HepG2 (cell line): ENCODE data around the gene C1QTNF1. TPM values are rescaled to one million over a fixed set of nuclear protein-coding genes. Genes with fewer than 3 reads are reported as not detected.

ENCODE experiments used
- ATAC-seq: fragments of 200-7000 bp; cut with Tn5 transposase; 3 replicates; pipeline ENCODE4 v1.9.1; 2020; ENCODE audit warnings: mild to moderate bottlenecking, moderate library complexity
- BruUV-seq: library from RNA; stranded (reverse); fragments of 400-500 nt; replicated peaks from 2 replicates; lab custom pipeline; 2021; lab: Mats Ljungman, UMichigan
- CTCF ChIA-PET: fragments of 300-600 bp; formaldehyde crosslinking; extraction: SDS; loops from one replicate; lab custom pipeline; 2021; ENCODE audit warnings: low total read pairs, inconsistent platforms, low intra/inter-chr PET ratio; lab: Yijun Ruan, JAX
- POLR2A ChIA-PET: fragments of 350-600 bp; sonication (Branson Sonifier 250); formaldehyde crosslinking; loops from one replicate; lab custom pipeline; 2020; ENCODE audit warnings: antibody characterized with exemption, inconsistent platforms; lab: Yijun Ruan, JAX
- DNase-seq: peaks from one replicate; pipeline ENCODE4 v3.0.0-alpha.2; 2015; ENCODE audit warnings: low spot score
- FAIRE-seq: peaks from 3 replicates; lab custom pipeline; 2011; peaks lifted over from hg19 to GRCh38; lab: Jason Lieb, UNC
- H2AFZ ChIP-seq: one replicate; pipeline ENCODE4 v1.6.1; 2011; ENCODE audit warnings: low read length, inconsistent platforms
- H3K27ac ChIP-seq: fragments of 300-600 bp; 3 replicates; pipeline ENCODE4 v1.8.0; 2011; ENCODE audit warnings: mixed run types, mild to moderate bottlenecking, mixed read lengths, low read length, inconsistent platforms; ENCODE audit not compliant: insufficient read depth; ENCODE audit errors: extremely low read length
- H3K27me3 ChIP-seq, 2 experiments: fragments of 200-600 bp in 1 of 2; 2 replicates in 1 of 2; 3 replicates in 1 of 2; pipeline versions ENCODE4 v1.6.0 to v1.8.0; 2011; ENCODE audit warnings: low read length in 2 of 2, mild to moderate bottlenecking in 2 of 2, moderate library complexity in 2 of 2, inconsistent platforms in 1 of 2; ENCODE audit not compliant: insufficient read depth in 2 of 2, control insufficient read depth in 1 of 2
- H3K36me3 ChIP-seq, 2 experiments: fragments of 200-600 bp in 1 of 2; replicated peaks in 1 of 2; 2 replicates in 1 of 2; 3 replicates in 1 of 2; pipeline versions ENCODE4 v1.5.1 to v1.8.0; 2011; ENCODE audit warnings: low read length in 2 of 2, inconsistent platforms in 1 of 2; ENCODE audit not compliant: insufficient read depth in 2 of 2, control insufficient read depth in 1 of 2
- H3K4me1 ChIP-seq: 2 replicates; pipeline ENCODE4 v1.5.1; 2012; ENCODE audit warnings: low read length, inconsistent platforms; ENCODE audit not compliant: insufficient read depth
- H3K4me2 ChIP-seq: 2 replicates; pipeline ENCODE4 v1.6.0; 2011; ENCODE audit warnings: low read depth, low read length, inconsistent platforms
- H3K4me3 ChIP-seq, 3 experiments: fragments of 200-600 bp in 1 of 3; sonication (generic), shearing (Covaris generic) in 1 of 3; replicated peaks in 1 of 3; 2 replicates each; pipeline ENCODE4 v1.5.1; 2011 to 2016; ENCODE audit warnings: low read length in 3 of 3, inconsistent platforms in 2 of 3, low read depth in 2 of 3, mild to moderate bottlenecking in 2 of 3, control low read depth in 1 of 3, mixed read lengths in 1 of 3; ENCODE audit not compliant: insufficient read depth in 1 of 3
- H3K79me2 ChIP-seq: one replicate; pipeline ENCODE4 v1.6.1; 2011; ENCODE audit warnings: low read length, inconsistent platforms; ENCODE audit not compliant: insufficient read depth
- H3K9ac ChIP-seq: 2 replicates; pipeline ENCODE4 v1.6.0; 2011; ENCODE audit warnings: mild to moderate bottlenecking, low read depth, low read length, inconsistent platforms; ENCODE audit not compliant: insufficient read depth
- H3K9me3 ChIP-seq: 2 replicates; pipeline ENCODE4 v1.5.1; 2012; ENCODE audit warnings: mild to moderate bottlenecking, low read length
- H4K20me1 ChIP-seq: 2 replicates; pipeline ENCODE4 v1.6.0; 2011; ENCODE audit warnings: inconsistent platforms, mild to moderate bottlenecking, low read length, moderate library complexity; ENCODE audit not compliant: insufficient read depth
- HMG20A ChIP-seq: IDR thresholded peaks from 2 replicates; pipeline ENCODE4 v1.6.1; 2016; ENCODE audit warnings: borderline replicate concordance
- HOXA7 ChIP-seq: sonication (generic); formaldehyde crosslinking; IDR thresholded peaks from 2 replicates; pipeline ENCODE4 v1.8.1; 2022; ENCODE audit warnings: mild to moderate bottlenecking, missing genetic modification reagents, moderate library complexity
- MAZ ChIP-seq, 2 experiments: sonication (generic) in 1 of 2; formaldehyde crosslinking in 1 of 2; IDR thresholded peaks; 2 replicates each; pipeline versions ENCODE4 v1.5.0 to v1.6.1; 2012 to 2020; ENCODE audit warnings: low read depth in 2 of 2, mild to moderate bottlenecking in 2 of 2, borderline replicate concordance in 1 of 2, improper control_type of control experiment in 1 of 2, low read length in 1 of 2, missing genetic modification reagents in 1 of 2, moderate library complexity in 1 of 2
- NCOA5 ChIP-seq: sonication (generic); formaldehyde crosslinking; IDR thresholded peaks from 2 replicates; pipeline ENCODE4 v1.4.0; 2020; ENCODE audit warnings: missing genetic modification reagents
- PAX8 ChIP-seq: sonication (generic); formaldehyde crosslinking; IDR thresholded peaks from 2 replicates; pipeline ENCODE4 v1.8.0; 2022; ENCODE audit warnings: mild to moderate bottlenecking, missing genetic modification reagents, borderline replicate concordance
- RCOR2 ChIP-seq: IDR thresholded peaks from 2 replicates; pipeline ENCODE4 v1.6.1; 2016; ENCODE audit warnings: missing biosample characterization, missing genetic modification reagents
- TAF15 ChIP-seq: fragments of 200-400 bp; formaldehyde crosslinking; IDR thresholded peaks from one replicate; pipeline ENCODE4 v1.6.1; 2018; ENCODE audit warnings: mild to moderate bottlenecking, low read depth, low read length; ENCODE audit not compliant: poor library complexity, severe bottlenecking
- ZC3H4 ChIP-seq: sonication (generic); formaldehyde crosslinking; IDR thresholded peaks from 2 replicates; pipeline ENCODE4 v1.4.0; 2020; ENCODE audit warnings: missing genetic modification reagents, borderline replicate concordance
- ZKSCAN5 ChIP-seq: sonication (generic); formaldehyde crosslinking; IDR thresholded peaks from 2 replicates; pipeline ENCODE4 v1.5.1; 2020; ENCODE audit warnings: mild to moderate bottlenecking, missing genetic modification reagents
- ZNF296 ChIP-seq: sonication (generic); formaldehyde crosslinking; conservative IDR thresholded peaks from 2 replicates; pipeline ENCODE4 v1.5.0; 2020; ENCODE audit warnings: mild to moderate bottlenecking, missing genetic modification reagents
- ZNF34 ChIP-seq: sonication (generic); formaldehyde crosslinking; IDR thresholded peaks from 2 replicates; pipeline ENCODE4 v1.4.0; 2020; ENCODE audit warnings: mild to moderate bottlenecking, missing genetic modification reagents, borderline replicate concordance
- ZNF552 ChIP-seq: sonication (generic); formaldehyde crosslinking; IDR thresholded peaks from 2 replicates; pipeline ENCODE4 v1.9.0; 2022; ENCODE audit warnings: missing genetic modification reagents, mild to moderate bottlenecking, borderline replicate concordance
- ZNF678 ChIP-seq: sonication (generic); formaldehyde crosslinking; IDR thresholded peaks from 2 replicates; pipeline ENCODE4 v1.4.0; 2020; ENCODE audit warnings: mild to moderate bottlenecking, missing genetic modification reagents
- ZNF724P ChIP-seq: sonication (generic); formaldehyde crosslinking; IDR thresholded peaks from 2 replicates; pipeline ENCODE4 v1.8.0; 2022; ENCODE audit warnings: missing genetic modification reagents, borderline replicate concordance
- ZNF816 ChIP-seq: sonication (generic); formaldehyde crosslinking; IDR thresholded peaks from 2 replicates; pipeline ENCODE4 v1.8.0; 2022; ENCODE audit warnings: missing genetic modification reagents, mild to moderate bottlenecking, borderline replicate concordance
- ZSCAN30 ChIP-seq: sonication (generic); formaldehyde crosslinking; IDR thresholded peaks from 2 replicates; pipeline ENCODE4 v1.5.0; 2020; ENCODE audit warnings: mild to moderate bottlenecking, missing genetic modification reagents
- WGBS: methylation state at CpG from one replicate; pipeline ENCODE4 v1.1.6; 2017; ENCODE audit warnings: low lambda C conversion rate; 5-methylcytosine and 5-hydroxymethylcytosine counted together
- in situ Hi-C: cut with HindIII; loops from 2 replicates; pipeline ENCODE4 v1.10.0; 2017; ENCODE audit warnings: low pct_unique_long_range_greater_than_20kb; ENCODE audit not compliant: extremely low pct_ligation_motif_present
- intact Hi-C: fragments of 100-400 bp; cut with micrococcal nuclease; formaldehyde crosslinking; loops from one replicate; pipeline ENCODE4 v1.10.0; 2022; ENCODE audit not compliant: unreplicated experiment
- polyA plus RNA-seq, 8 experiments: library from polyadenylated mRNA; depleted of rRNA in 3 of 8; stranded (reverse) in 7 of 8; unstranded in 1 of 8; fragments of >200 nt; fragmentation: Illumina TruSeq in 4 of 8; extraction: Trizol in 4 of 8; gene quantifications; 2 replicates each; pipeline versions ENCODE4 v1.2.1 to v1.2.3, GENCODE V29; 2011 to 2016; ENCODE audit warnings: low read depth in 4 of 8, missing spikeins in 1 of 8, mixed read lengths in 1 of 8; ENCODE audit not compliant: insufficient read depth in 1 of 8
- total RNA-seq, 5 experiments: library from RNA; depleted of rRNA; stranded (reverse); fragments of >200 nt; fragmentation: Illumina TruSeq; extraction: Trizol; gene quantifications; 2 replicates each; pipeline ENCODE4 v1.2.3, GENCODE V29; 2016; ENCODE audit warnings: low read depth in 1 of 5
- TF ChIP-seq, protein P1 (sequence below): sonication (generic); formaldehyde crosslinking; IDR thresholded peaks from 2 replicates; pipeline ENCODE4 v1.4.0; 2020; ENCODE audit warnings: missing genetic modification reagents
- TF ChIP-seq, protein P2 (sequence below): sonication (generic); formaldehyde crosslinking; IDR thresholded peaks from 2 replicates; pipeline ENCODE4 v1.5.0; 2020; ENCODE audit warnings: missing genetic modification reagents
- TF ChIP-seq, protein P3 (sequence below): sonication (generic); formaldehyde crosslinking; IDR thresholded peaks from 2 replicates; pipeline ENCODE4 v1.4.0; 2020; ENCODE audit warnings: mild to moderate bottlenecking, missing genetic modification reagents, borderline replicate concordance

Gene C1QTNF1
- total and polyA plus RNA-seq, 2 of the 13 experiments (the other 11 are each of a cell fraction or from before 2014, with no cell fraction given), result 0.18 to 0.86 TPM

DNA sequence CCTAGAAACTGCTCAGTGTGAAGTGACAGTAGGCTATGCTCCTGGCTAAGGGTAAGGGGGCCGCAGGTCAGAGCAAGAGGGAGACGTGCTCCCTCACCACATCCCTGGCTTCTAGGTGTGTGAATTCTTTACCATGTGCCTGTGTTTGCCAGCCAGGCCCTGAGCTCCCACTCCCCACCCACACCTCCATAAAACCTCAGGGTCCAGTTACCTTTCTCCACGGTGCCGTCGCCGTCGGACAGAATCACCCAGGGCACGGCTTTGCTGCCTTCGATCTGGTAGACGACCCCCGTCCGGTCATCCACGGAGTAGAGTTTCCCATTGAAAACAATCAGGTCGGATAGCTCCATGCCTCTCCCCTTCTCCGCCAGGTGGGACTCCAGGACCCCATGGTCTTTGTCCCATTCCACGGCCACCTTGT lies 27.2 kb upstream of the C1QTNF1 start (continued):
- TF ChIP-seq, protein P1, sequence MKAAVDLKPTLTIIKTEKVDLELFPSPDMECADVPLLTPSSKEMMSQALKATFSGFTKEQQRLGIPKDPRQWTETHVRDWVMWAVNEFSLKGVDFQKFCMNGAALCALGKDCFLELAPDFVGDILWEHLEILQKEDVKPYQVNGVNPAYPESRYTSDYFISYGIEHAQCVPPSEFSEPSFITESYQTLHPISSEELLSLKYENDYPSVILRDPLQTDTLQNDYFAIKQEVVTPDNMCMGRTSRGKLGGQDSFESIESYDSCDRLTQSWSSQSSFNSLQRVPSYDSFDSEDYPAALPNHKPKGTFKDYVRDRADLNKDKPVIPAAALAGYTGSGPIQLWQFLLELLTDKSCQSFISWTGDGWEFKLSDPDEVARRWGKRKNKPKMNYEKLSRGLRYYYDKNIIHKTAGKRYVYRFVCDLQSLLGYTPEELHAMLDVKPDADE (CRISPR knock-in tag), result no peak
- TF ChIP-seq MAZ (IDR thresholded peaks at IDR 0.05; ENCODE audit: borderline replicate concordance, low read depth, low read length) (no peak), MAZ (CRISPR knock-in tag; IDR thresholded peaks at IDR 0.05; ENCODE audit: low read depth) (no peak), ZNF34 (CRISPR knock-in tag) (no peak), ZNF296 (CRISPR knock-in tag) (no peak)

DNA sequence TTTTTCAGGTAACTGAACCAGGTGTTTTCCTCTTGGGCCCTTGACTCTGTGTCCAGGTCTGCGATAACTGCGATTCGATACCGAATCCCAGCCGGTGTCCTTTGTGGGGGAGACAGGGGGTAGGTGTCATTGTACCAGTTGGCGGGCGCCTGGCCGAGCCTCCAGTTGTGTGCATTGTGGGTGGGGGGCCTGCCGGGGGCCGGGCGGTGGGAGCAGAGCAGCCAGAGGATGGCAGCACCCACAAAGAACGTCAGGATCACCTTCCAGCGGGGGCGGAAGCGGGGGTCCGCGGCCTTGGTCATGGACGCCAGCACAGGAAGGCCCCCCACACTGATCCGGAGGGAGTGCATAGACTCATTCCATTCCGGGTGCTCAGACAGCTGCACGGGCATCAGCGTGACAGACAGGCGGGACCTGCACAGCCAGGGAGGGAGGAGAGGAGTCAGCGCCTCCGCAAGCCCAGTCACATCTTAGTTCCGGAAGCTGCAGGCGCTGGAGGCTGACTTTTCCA lies 26.7 kb upstream of the C1QTNF1 start:
- in situ Hi-C loops, result no loop called here
- CTCF ChIA-PET, result no interaction called here
- no peak overlapping the region for H2AFZ ChIP-seq
- H4K20me1 ChIP-seq, result no peaks in the 10 kb centered on the region; the same call in 1 of the 2 replicates
- no peaks in the 10 kb centered on the region for H3K4me1 ChIP-seq
- intact Hi-C loops, result no loop called here
- BruUV-seq, result no TSS peak
- no peak overlapping the region for H3K9ac ChIP-seq
- no peak overlapping the region for H3K27ac ChIP-seq
- no peak for DNase-seq
- peaks cover 16% of the 10 kb centered on the region for H3K79me2 ChIP-seq
- POLR2A ChIA-PET, result interaction anchor here (1.2 to 1.3 kb wide), 2 partner anchors 17 to 29 kb away, joined by 4 to 5 read pairs; partner anchors contain the start of gene LGALS3BP
- FAIRE-seq, result no peak
- H3K27me3 ChIP-seq, result no peaks in the 10 kb centered on the region
- no peak for ATAC-seq
- WGBS, result 95% methylated on average over 20 of the region's 27 CpGs
- peaks cover 34 to 72% of the 10 kb centered on the region in 2 experiments for H3K36me3 ChIP-seq
- no peak overlapping the region for H3K4me2 ChIP-seq
- no peak overlapping the region for H3K4me3 ChIP-seq
- H3K9me3 ChIP-seq, result no peaks in the 10 kb centered on the region
- TF ChIP-seq ZNF678 (CRISPR knock-in tag) (no peak), HMG20A (CRISPR knock-in tag) (no peak), PAX8 (no peak), ZNF816 (no peak), ZNF552 (CRISPR knock-in tag) (no peak), NCOA5 (CRISPR knock-in tag) (no peak), TAF15 (no peak), ZNF724P (no peak), RCOR2 (no peak), ZC3H4 (CRISPR knock-in tag) (no peak), HOXA7 (no peak), ZKSCAN5 (CRISPR knock-in tag) (no peak), ZSCAN30 (CRISPR knock-in tag) (no peak)
- TF ChIP-seq, protein P2, sequence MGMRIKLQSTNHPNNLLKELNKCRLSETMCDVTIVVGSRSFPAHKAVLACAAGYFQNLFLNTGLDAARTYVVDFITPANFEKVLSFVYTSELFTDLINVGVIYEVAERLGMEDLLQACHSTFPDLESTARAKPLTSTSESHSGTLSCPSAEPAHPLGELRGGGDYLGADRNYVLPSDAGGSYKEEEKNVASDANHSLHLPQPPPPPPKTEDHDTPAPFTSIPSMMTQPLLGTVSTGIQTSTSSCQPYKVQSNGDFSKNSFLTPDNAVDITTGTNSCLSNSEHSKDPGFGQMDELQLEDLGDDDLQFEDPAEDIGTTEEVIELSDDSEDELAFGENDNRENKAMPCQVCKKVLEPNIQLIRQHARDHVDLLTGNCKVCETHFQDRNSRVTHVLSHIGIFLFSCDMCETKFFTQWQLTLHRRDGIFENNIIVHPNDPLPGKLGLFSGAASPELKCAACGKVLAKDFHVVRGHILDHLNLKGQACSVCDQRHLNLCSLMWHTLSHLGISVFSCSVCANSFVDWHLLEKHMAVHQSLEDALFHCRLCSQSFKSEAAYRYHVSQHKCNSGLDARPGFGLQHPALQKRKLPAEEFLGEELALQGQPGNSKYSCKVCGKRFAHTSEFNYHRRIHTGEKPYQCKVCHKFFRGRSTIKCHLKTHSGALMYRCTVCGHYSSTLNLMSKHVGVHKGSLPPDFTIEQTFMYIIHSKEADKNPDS (CRISPR knock-in tag), result no peak
- TF ChIP-seq, protein P3, sequence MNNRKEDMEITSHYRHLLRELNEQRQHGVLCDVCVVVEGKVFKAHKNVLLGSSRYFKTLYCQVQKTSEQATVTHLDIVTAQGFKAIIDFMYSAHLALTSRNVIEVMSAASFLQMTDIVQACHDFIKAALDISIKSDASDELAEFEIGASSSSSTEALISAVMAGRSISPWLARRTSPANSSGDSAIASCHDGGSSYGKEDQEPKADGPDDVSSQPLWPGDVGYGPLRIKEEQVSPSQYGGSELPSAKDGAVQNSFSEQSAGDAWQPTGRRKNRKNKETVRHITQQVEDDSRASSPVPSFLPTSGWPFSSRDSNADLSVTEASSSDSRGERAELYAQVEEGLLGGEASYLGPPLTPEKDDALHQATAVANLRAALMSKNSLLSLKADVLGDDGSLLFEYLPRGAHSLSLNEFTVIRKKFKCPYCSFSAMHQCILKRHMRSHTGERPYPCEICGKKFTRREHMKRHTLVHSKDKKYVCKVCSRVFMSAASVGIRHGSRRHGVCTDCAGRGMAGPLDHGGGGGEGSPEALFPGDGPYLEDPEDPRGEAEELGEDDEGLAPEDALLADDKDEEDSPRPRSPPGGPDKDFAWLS (CRISPR knock-in tag), result no peak
